A549 (cell line): Measurements from ENCODE around the gene UNC13B.

Experiments
- BHLHE40 ChIP-seq: IDR thresholded peaks from 2 replicates; pipeline ENCODE4 v1.6.1; 2012; ENCODE audit warnings: low read depth, low read length, inconsistent platforms
- JUN ChIP-seq, 2 experiments: fragments of >200 bp; sonication (Bioruptor Twin); formaldehyde crosslinking; IDR thresholded peaks; 2 replicates in 1 of 2; 3 replicates in 1 of 2; pipeline ENCODE4 v1.6.1; 2016 to 2017
- MAFK ChIP-seq: fragments of 450-650 bp; IDR thresholded peaks from 2 replicates; pipeline ENCODE4 v1.6.1; 2014; ENCODE audit not compliant: partially characterized antibody
- POLR2A ChIP-seq: IDR thresholded peaks from 2 replicates; pipeline ENCODE4 v1.6.1; 2012; ENCODE audit warnings: mild to moderate bottlenecking, low read length
- TP53 ChIP-seq: fragments of 250-450 bp; sonication (Bioruptor Pico); IDR thresholded peaks from 2 replicates; pipeline ENCODE4 v1.5.0; 2021; ENCODE audit warnings: mild to moderate bottlenecking, moderate library complexity
- TF ChIP-seq, protein P1 (sequence below): fragments of 200-600 bp; sonication (generic); IDR thresholded peaks from 2 replicates; pipeline ENCODE4 v1.6.1; 2016; ENCODE audit warnings: antibody characterized with exemption, mild to moderate bottlenecking, moderate library complexity
- TF ChIP-seq, protein P2 (sequence below): fragments of 250-450 bp; sonication (Bioruptor Pico); IDR thresholded peaks from 2 replicates; pipeline ENCODE4 v1.5.0; 2020; ENCODE audit warnings: low read depth, mild to moderate bottlenecking, moderate library complexity
- TF ChIP-seq, protein P3 (sequence below): fragments of >200 bp; sonication (Bioruptor Twin); formaldehyde crosslinking; IDR thresholded peaks from 3 replicates; pipeline ENCODE4 v1.5.1; 2016
- TF ChIP-seq, protein P4 (sequence below): fragments of 250-450 bp; sonication (Bioruptor Pico); IDR thresholded peaks from 2 replicates; pipeline ENCODE4 v1.5.0; 2021; ENCODE audit warnings: mild to moderate bottlenecking, moderate library complexity, borderline replicate concordance
- TF ChIP-seq, protein P5 (sequence below): IDR thresholded peaks from 2 replicates; pipeline ENCODE4 v1.6.1; 2012
- TF ChIP-seq, protein P6 (sequence below): IDR thresholded peaks from 2 replicates; pipeline ENCODE4 v1.6.1; 2012
- TF ChIP-seq, protein P7 (sequence below): IDR thresholded peaks from 2 replicates; pipeline ENCODE4 v1.6.1; 2012; ENCODE audit warnings: low read depth, borderline replicate concordance

DNA sequence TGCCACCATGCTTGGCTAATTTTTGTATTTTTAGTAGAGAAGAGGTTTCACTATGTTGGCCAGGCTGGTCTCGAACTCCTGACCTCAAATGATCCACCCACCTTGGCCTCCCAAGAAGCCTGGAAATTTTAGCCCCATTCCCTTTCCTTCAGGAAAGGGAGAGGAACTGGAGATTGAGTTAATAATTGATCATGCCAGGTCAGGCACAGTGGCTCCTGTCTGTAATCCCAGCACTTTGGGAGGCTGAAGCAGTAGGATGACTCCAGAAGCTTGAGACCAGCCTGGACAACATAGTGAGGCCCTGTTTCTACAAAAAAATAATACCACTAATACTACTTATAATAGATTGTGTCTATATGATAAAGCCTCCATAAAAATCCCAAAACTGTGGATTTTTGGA lies 124.6 kb downstream of the UNC13B start:
- TF ChIP-seq, protein P1, sequence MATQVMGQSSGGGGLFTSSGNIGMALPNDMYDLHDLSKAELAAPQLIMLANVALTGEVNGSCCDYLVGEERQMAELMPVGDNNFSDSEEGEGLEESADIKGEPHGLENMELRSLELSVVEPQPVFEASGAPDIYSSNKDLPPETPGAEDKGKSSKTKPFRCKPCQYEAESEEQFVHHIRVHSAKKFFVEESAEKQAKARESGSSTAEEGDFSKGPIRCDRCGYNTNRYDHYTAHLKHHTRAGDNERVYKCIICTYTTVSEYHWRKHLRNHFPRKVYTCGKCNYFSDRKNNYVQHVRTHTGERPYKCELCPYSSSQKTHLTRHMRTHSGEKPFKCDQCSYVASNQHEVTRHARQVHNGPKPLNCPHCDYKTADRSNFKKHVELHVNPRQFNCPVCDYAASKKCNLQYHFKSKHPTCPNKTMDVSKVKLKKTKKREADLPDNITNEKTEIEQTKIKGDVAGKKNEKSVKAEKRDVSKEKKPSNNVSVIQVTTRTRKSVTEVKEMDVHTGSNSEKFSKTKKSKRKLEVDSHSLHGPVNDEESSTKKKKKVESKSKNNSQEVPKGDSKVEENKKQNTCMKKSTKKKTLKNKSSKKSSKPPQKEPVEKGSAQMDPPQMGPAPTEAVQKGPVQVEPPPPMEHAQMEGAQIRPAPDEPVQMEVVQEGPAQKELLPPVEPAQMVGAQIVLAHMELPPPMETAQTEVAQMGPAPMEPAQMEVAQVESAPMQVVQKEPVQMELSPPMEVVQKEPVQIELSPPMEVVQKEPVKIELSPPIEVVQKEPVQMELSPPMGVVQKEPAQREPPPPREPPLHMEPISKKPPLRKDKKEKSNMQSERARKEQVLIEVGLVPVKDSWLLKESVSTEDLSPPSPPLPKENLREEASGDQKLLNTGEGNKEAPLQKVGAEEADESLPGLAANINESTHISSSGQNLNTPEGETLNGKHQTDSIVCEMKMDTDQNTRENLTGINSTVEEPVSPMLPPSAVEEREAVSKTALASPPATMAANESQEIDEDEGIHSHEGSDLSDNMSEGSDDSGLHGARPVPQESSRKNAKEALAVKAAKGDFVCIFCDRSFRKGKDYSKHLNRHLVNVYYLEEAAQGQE: no peak
- TF ChIP-seq, protein P2, sequence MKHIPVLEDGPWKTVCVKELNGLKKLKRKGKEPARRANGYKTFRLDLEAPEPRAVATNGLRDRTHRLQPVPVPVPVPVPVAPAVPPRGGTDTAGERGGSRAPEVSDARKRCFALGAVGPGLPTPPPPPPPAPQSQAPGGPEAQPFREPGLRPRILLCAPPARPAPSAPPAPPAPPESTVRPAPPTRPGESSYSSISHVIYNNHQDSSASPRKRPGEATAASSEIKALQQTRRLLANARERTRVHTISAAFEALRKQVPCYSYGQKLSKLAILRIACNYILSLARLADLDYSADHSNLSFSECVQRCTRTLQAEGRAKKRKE (CRISPR knock-in tag): no peak
- TF ChIP-seq JUN (IDR thresholded peaks at IDR 0.05) (no peak), MAFK (no peak), POLR2A (no peak), BHLHE40 (no peak), TP53 (no peak)
- TF ChIP-seq, protein P3, sequence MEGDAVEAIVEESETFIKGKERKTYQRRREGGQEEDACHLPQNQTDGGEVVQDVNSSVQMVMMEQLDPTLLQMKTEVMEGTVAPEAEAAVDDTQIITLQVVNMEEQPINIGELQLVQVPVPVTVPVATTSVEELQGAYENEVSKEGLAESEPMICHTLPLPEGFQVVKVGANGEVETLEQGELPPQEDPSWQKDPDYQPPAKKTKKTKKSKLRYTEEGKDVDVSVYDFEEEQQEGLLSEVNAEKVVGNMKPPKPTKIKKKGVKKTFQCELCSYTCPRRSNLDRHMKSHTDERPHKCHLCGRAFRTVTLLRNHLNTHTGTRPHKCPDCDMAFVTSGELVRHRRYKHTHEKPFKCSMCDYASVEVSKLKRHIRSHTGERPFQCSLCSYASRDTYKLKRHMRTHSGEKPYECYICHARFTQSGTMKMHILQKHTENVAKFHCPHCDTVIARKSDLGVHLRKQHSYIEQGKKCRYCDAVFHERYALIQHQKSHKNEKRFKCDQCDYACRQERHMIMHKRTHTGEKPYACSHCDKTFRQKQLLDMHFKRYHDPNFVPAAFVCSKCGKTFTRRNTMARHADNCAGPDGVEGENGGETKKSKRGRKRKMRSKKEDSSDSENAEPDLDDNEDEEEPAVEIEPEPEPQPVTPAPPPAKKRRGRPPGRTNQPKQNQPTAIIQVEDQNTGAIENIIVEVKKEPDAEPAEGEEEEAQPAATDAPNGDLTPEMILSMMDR: no peak
- TF ChIP-seq, protein P4, sequence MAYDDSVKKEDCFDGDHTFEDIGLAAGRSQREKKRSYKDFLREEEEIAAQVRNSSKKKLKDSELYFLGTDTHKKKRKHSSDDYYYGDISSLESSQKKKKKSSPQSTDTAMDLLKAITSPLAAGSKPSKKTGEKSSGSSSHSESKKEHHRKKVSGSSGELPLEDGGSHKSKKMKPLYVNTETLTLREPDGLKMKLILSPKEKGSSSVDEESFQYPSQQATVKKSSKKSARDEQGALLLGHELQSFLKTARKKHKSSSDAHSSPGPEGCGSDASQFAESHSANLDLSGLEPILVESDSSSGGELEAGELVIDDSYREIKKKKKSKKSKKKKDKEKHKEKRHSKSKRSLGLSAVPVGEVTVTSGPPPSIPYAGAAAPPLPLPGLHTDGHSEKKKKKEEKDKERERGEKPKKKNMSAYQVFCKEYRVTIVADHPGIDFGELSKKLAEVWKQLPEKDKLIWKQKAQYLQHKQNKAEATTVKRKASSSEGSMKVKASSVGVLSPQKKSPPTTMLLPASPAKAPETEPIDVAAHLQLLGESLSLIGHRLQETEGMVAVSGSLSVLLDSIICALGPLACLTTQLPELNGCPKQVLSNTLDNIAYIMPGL (CRISPR knock-in tag): no peak
- TF ChIP-seq, protein P5, sequence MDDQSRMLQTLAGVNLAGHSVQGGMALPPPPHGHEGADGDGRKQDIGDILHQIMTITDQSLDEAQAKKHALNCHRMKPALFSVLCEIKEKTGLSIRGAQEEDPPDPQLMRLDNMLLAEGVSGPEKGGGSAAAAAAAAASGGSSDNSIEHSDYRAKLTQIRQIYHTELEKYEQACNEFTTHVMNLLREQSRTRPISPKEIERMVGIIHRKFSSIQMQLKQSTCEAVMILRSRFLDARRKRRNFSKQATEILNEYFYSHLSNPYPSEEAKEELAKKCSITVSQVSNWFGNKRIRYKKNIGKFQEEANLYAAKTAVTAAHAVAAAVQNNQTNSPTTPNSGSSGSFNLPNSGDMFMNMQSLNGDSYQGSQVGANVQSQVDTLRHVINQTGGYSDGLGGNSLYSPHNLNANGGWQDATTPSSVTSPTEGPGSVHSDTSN: no peak
- TF ChIP-seq, protein P6, sequence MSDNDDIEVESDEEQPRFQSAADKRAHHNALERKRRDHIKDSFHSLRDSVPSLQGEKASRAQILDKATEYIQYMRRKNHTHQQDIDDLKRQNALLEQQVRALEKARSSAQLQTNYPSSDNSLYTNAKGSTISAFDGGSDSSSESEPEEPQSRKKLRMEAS: no peak
- TF ChIP-seq, protein P7, sequence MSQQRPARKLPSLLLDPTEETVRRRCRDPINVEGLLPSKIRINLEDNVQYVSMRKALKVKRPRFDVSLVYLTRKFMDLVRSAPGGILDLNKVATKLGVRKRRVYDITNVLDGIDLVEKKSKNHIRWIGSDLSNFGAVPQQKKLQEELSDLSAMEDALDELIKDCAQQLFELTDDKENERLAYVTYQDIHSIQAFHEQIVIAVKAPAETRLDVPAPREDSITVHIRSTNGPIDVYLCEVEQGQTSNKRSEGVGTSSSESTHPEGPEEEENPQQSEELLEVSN: no peak
